Activated CD4-positive, alpha-beta T cell treated with anti-CD3 and anti-CD28 coated beads, Interleukin-2, amount 10 ng/mL, durations not matched to agents 24 days and 14 days (primary cell): ENCODE data around the gene HOOK2. TPM values are rescaled to one million over a fixed set of nuclear protein-coding genes. Genes with fewer than 3 reads are reported as not detected.
"Not testable (repeated sequence)": the region's sequence is repeated elsewhere in the genome, so short reads cannot be mapped to it uniquely, and the experiment has no call there.

ENCODE experiments used
- DNase-seq: peaks from one replicate; pipeline ENCODE4 v3.0.0; 2022
- H3K27ac Mint-ChIP-seq: one replicate; pipeline ENCODE4 v1.8.0; 2022; ENCODE audit warnings: mild to moderate bottlenecking, mixed read lengths
- H3K27me3 Mint-ChIP-seq: one replicate; pipeline ENCODE4 v1.8.0; 2022; ENCODE audit warnings: mixed read lengths
- H3K36me3 Mint-ChIP-seq: one replicate; pipeline ENCODE4 v1.8.0; 2022; ENCODE audit warnings: low read depth, mild to moderate bottlenecking, mixed read lengths
- H3K4me1 Mint-ChIP-seq: one replicate; pipeline ENCODE4 v1.8.0; 2021; ENCODE audit warnings: mixed read lengths
- H3K4me3 Mint-ChIP-seq: one replicate; pipeline ENCODE4 v1.8.0; 2022; ENCODE audit warnings: mild to moderate bottlenecking, moderate library complexity, mixed read lengths
- H3K9me3 Mint-ChIP-seq: one replicate; pipeline ENCODE4 v1.8.0; 2021; ENCODE audit warnings: mixed read lengths
- intact Hi-C: fragments of 100-400 bp; cut with micrococcal nuclease; formaldehyde crosslinking; loops from one replicate; pipeline ENCODE4 v1.15.1; 2023
- total RNA-seq: library from RNA; stranded (reverse); gene quantifications from 2 replicates; pipeline ENCODE4 v1.2.3, GENCODE V29; 2022

The HOOK2 gene
- total RNA-seq, 1 donor from 2014 or later = 17.8 TPM

- Mint-ChIP-seq H3K4me1 (peaks cover 4% of the 10 kb centered on the region), H3K27me3 (peaks cover 4% of the 10 kb centered on the region), H3K36me3 (peaks cover 46% of the 10 kb centered on the region), H3K27ac (no peak overlapping the region), H3K4me3 (no peak overlapping the region), H3K9me3 (peaks cover 6% of the 10 kb centered on the region)
- intact Hi-C loops = no loop called here
- no peak for DNase-seq
These were observed 30.0 kb downstream of the HOOK2 start for GRCh38 chr19:12745166-12745897.

GRCh38 chr19:12737835-12738351 is 37.5 kb downstream of the HOOK2 start:
- no peak for DNase-seq
- Mint-ChIP-seq H3K9me3 (no peaks in the 10 kb centered on the region), H3K36me3 (peaks cover 29% of the 10 kb centered on the region), H3K4me1 (peaks cover 34% of the 10 kb centered on the region), H3K4me3 (peak overlapping the region; percentile 100), H3K27ac (peak overlapping the region; percentile 98), H3K27me3 (no peaks in the 10 kb centered on the region)
- intact Hi-C loops = loop anchor here (1.0 to 10.0 kb wide), 2 partner anchors 68 to 197 kb away; partner anchors contain the start of genes CALR, FARSA and RNASEH2A

- H3K9me3 Mint-ChIP-seq = no peaks in the 10 kb centered on the region
- intact Hi-C loops = loop anchor here (1.0 to 10.0 kb wide), 2 partner anchors 69 to 198 kb away; partner anchors contain the start of genes CALR, FARSA and RNASEH2A
- H3K36me3 Mint-ChIP-seq = peaks cover 30% of the 10 kb centered on the region
- peak within 1 kb of the TSS; percentile 98 for H3K27ac Mint-ChIP-seq
- peaks cover 38% of the 10 kb centered on the region for H3K4me1 Mint-ChIP-seq
- H3K4me3 Mint-ChIP-seq = peak within 1 kb of the TSS; percentile 100
- peak; percentile 94 for DNase-seq
- H3K27me3 Mint-ChIP-seq = no peaks in the 10 kb centered on the region
These were observed 38.1 kb downstream of the HOOK2 start, which contains the start of gene GET3 for GRCh38 chr19:12736995-12737834. GET3 (plus strand) TSS chr19:12737497; CDS start chr19:12737506, 9 bp downstream.

GRCh38 chr19:12733369-12734214 is 41.8 kb downstream of the HOOK2 start:
- peaks cover 43% of the 10 kb centered on the region for H3K4me1 Mint-ChIP-seq
- peak overlapping the region; percentile 90 for H3K4me3 Mint-ChIP-seq
- no peaks in the 10 kb centered on the region for H3K27me3 Mint-ChIP-seq
- intact Hi-C loops = loop anchor here (1.0 to 10.0 kb wide), 2 partner anchors 11 to 201 kb away; partner anchors contain the start of genes CALR and FARSA
- peak; percentile 85 for DNase-seq
- peaks cover 39% of the 10 kb centered on the region for H3K36me3 Mint-ChIP-seq
- H3K27ac Mint-ChIP-seq = peak overlapping the region; percentile 94
- no peaks in the 10 kb centered on the region for H3K9me3 Mint-ChIP-seq

DNA sequence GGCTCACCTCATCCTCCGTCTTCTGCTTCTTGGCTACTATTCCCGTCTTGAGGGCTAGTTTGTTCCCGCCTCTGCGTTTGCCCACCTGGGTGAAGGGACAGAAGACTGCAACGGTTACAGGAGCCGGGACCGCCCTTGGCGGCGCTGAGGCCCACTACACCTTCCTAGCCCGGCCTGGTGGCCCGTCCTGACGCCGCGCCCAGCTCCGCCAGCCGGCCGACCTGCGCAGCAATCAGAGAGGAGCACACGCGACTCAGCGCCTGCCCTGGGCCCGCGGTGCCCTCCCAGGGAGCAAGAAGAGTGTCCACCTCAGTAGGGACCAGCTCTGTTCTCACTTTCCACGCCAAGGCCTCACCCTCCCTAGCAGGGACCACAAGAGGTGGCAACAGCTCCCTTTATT is 44.0 kb downstream of the HOOK2 start:
- peaks cover 28% of the 10 kb centered on the region for H3K4me1 Mint-ChIP-seq
- H3K9me3 Mint-ChIP-seq = no peaks in the 10 kb centered on the region
- no peak overlapping the region for H3K27ac Mint-ChIP-seq
- no peak overlapping the region for H3K4me3 Mint-ChIP-seq
- H3K27me3 Mint-ChIP-seq = no peaks in the 10 kb centered on the region
- no peak for DNase-seq
- intact Hi-C loops = loop anchor here (10.0 kb wide), 1 partner anchor 203 kb away; the partner anchor contains the start of genes CALR and FARSA
- H3K36me3 Mint-ChIP-seq = peaks cover 51% of the 10 kb centered on the region

GRCh38 chr19:12730064-12730463 is 45.3 kb downstream of the HOOK2 start:
- DNase-seq = no peak
- Mint-ChIP-seq H3K9me3 (no peaks in the 10 kb centered on the region), H3K4me3 (no peak overlapping the region), H3K27me3 (no peaks in the 10 kb centered on the region), H3K27ac (no peak overlapping the region), H3K36me3 (peaks cover 51% of the 10 kb centered on the region), H3K4me1 (peaks cover 24% of the 10 kb centered on the region)
- intact Hi-C loops = loop anchor here (10.0 kb wide), 1 partner anchor 205 kb away; the partner anchor contains the start of genes CALR and FARSA

DNA sequence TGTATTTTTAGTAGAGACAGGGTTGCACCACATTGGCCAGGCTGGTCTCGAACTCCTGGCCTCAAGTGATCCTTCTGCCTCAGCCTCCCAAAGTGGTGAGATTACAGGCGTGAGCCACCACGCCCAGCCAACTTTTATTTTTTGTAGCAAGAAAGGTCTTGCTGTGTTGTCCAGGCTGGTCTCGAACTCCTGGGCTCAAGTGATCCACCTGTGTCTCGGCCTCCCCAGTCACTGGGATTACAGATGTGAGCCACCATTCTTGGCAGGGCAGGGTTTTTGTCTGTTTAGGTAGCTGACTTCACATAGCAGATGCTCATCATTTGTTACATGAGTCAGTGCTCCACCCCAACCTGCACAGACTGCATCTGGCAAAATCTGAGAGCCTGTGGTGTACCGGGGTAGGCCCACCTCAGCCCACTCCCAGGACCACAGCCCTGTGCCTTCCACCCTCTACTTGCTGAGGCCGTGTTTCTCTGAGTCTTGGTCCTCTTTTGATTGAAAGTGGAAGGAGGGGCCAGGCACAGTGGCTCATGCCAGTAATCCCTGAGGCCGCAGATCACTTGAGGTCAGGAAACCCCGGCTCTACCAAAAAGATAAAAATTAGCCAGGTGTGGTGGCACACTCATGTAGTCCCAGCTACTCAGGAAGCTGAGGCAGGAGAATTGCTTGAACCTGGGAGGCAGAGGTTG is 47.5 kb downstream of the HOOK2 start:
- no peaks in the 10 kb centered on the region for H3K27me3 Mint-ChIP-seq
- H3K4me3 Mint-ChIP-seq = no peak overlapping the region
- H3K27ac Mint-ChIP-seq = no peak overlapping the region
- intact Hi-C loops = no loop called here
- no peak for DNase-seq
- peaks cover 47% of the 10 kb centered on the region for H3K36me3 Mint-ChIP-seq
- H3K9me3 Mint-ChIP-seq = no peaks in the 10 kb centered on the region
- peaks cover 24% of the 10 kb centered on the region for H3K4me1 Mint-ChIP-seq

- Mint-ChIP-seq H3K9me3 (no peaks in the 10 kb centered on the region), H3K4me3 (no peak overlapping the region), H3K36me3 (peaks cover 46% of the 10 kb centered on the region), H3K27me3 (no peaks in the 10 kb centered on the region), H3K27ac (peak overlapping the region; percentile 59), H3K4me1 (peaks cover 18% of the 10 kb centered on the region)
- intact Hi-C loops = no loop called here
- DNase-seq = no peak
These were observed 48.4 kb downstream of the HOOK2 start for GRCh38 chr19:12726988-12727316.

DNA sequence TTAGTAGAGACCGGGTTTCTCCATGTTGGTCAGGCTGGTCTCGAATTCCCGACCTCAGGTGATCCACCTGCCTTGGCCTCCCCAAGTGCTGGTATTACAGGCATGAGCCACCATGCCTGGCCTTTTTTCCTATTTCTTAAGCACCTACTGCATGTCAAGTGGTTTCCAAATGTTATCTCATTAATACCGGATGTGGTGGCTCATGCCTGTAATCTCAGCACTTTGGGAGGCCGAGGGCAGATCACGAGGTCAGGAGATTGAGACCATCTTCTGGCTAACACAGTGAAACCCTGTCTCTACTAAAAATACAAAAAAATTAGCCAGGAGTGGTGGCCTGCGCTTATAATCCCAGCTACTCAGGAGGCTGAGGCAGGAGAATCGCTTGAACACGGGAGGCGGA is 49.7 kb downstream of the HOOK2 start:
- H3K9me3 Mint-ChIP-seq, intact Hi-C loops, H3K27ac Mint-ChIP-seq, DNase-seq, H3K4me3 Mint-ChIP-seq, H3K27me3 Mint-ChIP-seq: not testable (repeated sequence)
- H3K36me3 Mint-ChIP-seq = peaks cover 54% of the 10 kb centered on the region
- peaks cover 25% of the 10 kb centered on the region for H3K4me1 Mint-ChIP-seq

- Mint-ChIP-seq H3K9me3 (no peaks in the 10 kb centered on the region), H3K4me1 (peaks cover 29% of the 10 kb centered on the region), H3K36me3 (peaks cover 50% of the 10 kb centered on the region), H3K27me3 (no peaks in the 10 kb centered on the region), H3K4me3 (peak within 1 kb of the TSS; percentile 95), H3K27ac (peak within 1 kb of the TSS; percentile 93)
- intact Hi-C loops = loop anchor here (5.0 kb wide), 1 partner anchor 68 kb away; the partner anchor contains the start of gene JUNB
- DNase-seq = peak; percentile 92
These were observed 51.5 kb downstream of the HOOK2 start, which contains the start of gene TNPO2 for GRCh38 chr19:12723641-12724426. TNPO2 (minus strand) TSS chr19:12723932; CDS start chr19:12720977, 2,955 bp downstream.

GRCh38 chr19:12723381-12723640 is 52.0 kb downstream of the HOOK2 start:
- peak overlapping the region; percentile 95 for H3K4me3 Mint-ChIP-seq
- peak; percentile 69 for DNase-seq
- H3K36me3 Mint-ChIP-seq = peaks cover 51% of the 10 kb centered on the region
- H3K9me3 Mint-ChIP-seq = no peaks in the 10 kb centered on the region
- peaks cover 33% of the 10 kb centered on the region for H3K4me1 Mint-ChIP-seq
- peak overlapping the region; percentile 93 for H3K27ac Mint-ChIP-seq
- intact Hi-C loops = loop anchor here (5.0 kb wide), 1 partner anchor 69 kb away; the partner anchor contains the start of gene JUNB
- no peaks in the 10 kb centered on the region for H3K27me3 Mint-ChIP-seq
